Fibroblast of skin of left biceps (primary cell): ENCODE data around the gene MARCKS.

Experiments used
- DNase-seq, 2 experiments: peaks; one replicate each; pipeline ENCODE4 v3.0.0-alpha.2; 2013; ENCODE audit warnings: low read depth in 2 of 2

The MARCKS gene

GRCh38 chr6:113856625-113857555, at the start of gene MARCKS:
Gene MARCKS (plus strand): TSS chr6:113857345. CDS start chr6:113857746, 401 bp downstream.
- peak; percentile 84 to 87 for DNase-seq

- DNase-seq = no peak
Observed at GRCh38 chr6:113809826-113810225, 47.3 kb upstream of the MARCKS start.

GRCh38 chr6:113813142-113813541, 44.0 kb upstream of the MARCKS start:
- DNase-seq = peak; percentile 86 to 87

GRCh38 chr6:113818578-113818977, 38.6 kb upstream of the MARCKS start:
- no peak for DNase-seq

- DNase-seq = no peak
Observed at GRCh38 chr6:113819169-113819830, 37.8 kb upstream of the MARCKS start.

GRCh38 chr6:113820761-113821160, 36.4 kb upstream of the MARCKS start:
- DNase-seq = no peak

GRCh38 chr6:113821445-113821844, 35.7 kb upstream of the MARCKS start:
- DNase-seq = no peak

- DNase-seq = no peak
Observed at GRCh38 chr6:113823916-113824315, 33.2 kb upstream of the MARCKS start.

GRCh38 chr6:113824411-113824810, 32.7 kb upstream of the MARCKS start:
- no peak for DNase-seq

GRCh38 chr6:113824866-113825265, 32.3 kb upstream of the MARCKS start:
- DNase-seq = no peak

- DNase-seq = peak; percentile 55 to 63
Observed at GRCh38 chr6:113825781-113826180, 31.4 kb upstream of the MARCKS start.

GRCh38 chr6:113828984-113829695, 28.0 kb upstream of the MARCKS start:
- DNase-seq = no peak

GRCh38 chr6:113829696-113830045, 27.5 kb upstream of the MARCKS start:
- peak; percentile 63 to 76 for DNase-seq

GRCh38 chr6:113830140-113830539, 27.0 kb upstream of the MARCKS start:
- no peak for DNase-seq

- DNase-seq = peak; percentile 85 to 90
Observed at GRCh38 chr6:113833537-113833936, 23.6 kb upstream of the MARCKS start.

- DNase-seq = no peak
Observed at GRCh38 chr6:113837170-113837569, 20.0 kb upstream of the MARCKS start.

- DNase-seq = peak; percentile 85 to 86
Observed at GRCh38 chr6:113842165-113842564, 15.0 kb upstream of the MARCKS start.

- no peak for DNase-seq
Observed at GRCh38 chr6:113843500-113844073, 13.6 kb upstream of the MARCKS start.

- no peak for DNase-seq
Observed at GRCh38 chr6:113846577-113846976, 10.6 kb upstream of the MARCKS start.

GRCh38 chr6:113847447-113847846, 9.7 kb upstream of the MARCKS start:
- DNase-seq = no peak

GRCh38 chr6:113848280-113848679, 8.9 kb upstream of the MARCKS start:
- DNase-seq = no peak

GRCh38 chr6:113848811-113849210, 8.3 kb upstream of the MARCKS start:
- no peak for DNase-seq
